HG03457 (cell line): ENCODE measurements around the gene TEDC1.

Source experiments
- ATAC-seq: cut with Tn5 transposase; IDR thresholded peaks from one replicate; pipeline ENCODE4 v1.9.1; 2021; ENCODE audit warnings: moderate number of reproducible peaks; ENCODE audit not compliant: unreplicated experiment

The TEDC1 gene

GRCh38 chr14:105495101-105495989 is 4.3 kb downstream of the TEDC1 start:
- no peak for ATAC-seq

DNA sequence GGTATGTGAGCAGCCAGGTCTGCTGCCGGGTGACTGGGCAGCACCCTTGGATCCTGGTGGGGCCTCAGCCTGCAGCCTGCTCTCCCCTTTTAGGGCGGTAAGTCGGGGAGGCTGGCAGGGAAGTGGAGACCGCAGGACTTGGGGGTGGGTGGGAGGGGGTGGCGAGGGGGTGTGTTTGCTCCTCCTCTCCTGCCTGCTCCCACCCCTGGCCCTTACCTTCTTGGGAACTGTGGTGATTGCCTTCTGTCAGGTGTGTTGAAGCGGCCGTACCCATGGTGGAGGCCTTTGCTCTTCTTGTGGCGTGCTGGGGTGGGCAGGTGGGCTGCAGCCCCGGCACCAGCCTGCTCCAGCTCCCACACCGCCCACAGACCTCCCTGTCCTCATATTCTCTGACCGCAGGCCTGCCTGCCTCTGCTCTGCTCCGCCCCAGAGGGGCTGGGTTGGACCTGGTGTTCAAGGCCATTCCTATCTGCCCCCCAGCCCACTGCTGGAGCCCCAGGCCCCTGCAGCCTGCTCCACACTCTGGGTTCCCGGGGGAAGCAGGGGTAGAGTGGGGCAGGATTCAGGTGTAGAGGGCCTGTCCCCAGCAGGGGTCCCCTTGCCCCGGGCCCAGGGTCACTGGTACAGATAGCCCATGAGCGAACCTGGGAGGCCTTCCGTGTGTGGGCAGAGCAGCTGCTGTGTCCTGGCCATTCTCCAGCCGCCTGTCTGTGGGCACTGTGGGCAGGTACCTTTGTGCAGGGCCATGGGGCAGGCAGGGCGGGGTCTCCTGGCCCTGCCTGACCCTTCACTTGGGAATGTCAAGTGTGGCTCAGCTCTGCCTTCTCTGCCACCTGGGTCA is 5.2 kb downstream of the TEDC1 start:
- ATAC-seq: no peak

- no peak for ATAC-seq
Measured at GRCh38 chr14:105496831-105497591, 6.0 kb downstream of the TEDC1 start.

DNA sequence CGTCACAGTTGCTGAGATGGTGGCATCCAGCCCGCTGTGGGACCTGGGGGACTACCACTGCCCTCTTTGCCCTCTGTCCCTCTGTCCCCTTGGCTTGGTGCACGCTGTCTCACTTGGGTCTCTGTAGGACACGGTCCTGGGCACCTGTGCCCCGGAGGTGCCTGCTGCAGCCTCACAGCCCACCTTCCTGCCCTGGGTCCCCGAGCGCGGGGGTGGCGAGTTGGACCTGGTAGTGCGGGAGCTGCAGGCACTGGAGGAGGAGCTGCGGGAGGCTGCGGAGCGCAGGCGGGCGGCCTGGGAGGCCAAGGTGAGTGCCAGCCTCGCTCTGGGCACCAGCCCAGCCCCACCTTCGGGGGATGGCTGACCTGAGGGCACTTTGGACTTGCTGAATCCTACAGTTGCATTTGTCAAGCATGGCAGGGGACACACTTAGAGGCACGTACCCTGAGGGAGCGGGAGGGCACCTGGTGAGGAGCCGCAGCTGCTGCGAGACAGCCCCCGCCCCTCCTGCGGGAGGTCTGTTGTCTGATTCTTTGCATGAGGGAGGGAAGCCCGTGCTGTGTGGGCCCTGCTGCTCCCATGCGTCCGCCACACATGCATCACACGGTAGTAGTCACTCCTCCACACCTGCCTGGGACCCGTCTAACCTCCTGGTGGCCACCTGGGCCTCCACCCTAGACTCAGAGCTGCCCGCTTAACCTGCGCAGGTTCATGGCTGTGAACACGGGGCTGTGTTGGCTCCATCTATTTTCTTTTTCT is 6.8 kb downstream of the TEDC1 start:
- no peak for ATAC-seq

- no peak for ATAC-seq
Measured at GRCh38 chr14:105498430-105499255, 7.6 kb downstream of the TEDC1 start.

- no peak for ATAC-seq
Measured at GRCh38 chr14:105499256-105500035, 8.4 kb downstream of the TEDC1 start.

DNA sequence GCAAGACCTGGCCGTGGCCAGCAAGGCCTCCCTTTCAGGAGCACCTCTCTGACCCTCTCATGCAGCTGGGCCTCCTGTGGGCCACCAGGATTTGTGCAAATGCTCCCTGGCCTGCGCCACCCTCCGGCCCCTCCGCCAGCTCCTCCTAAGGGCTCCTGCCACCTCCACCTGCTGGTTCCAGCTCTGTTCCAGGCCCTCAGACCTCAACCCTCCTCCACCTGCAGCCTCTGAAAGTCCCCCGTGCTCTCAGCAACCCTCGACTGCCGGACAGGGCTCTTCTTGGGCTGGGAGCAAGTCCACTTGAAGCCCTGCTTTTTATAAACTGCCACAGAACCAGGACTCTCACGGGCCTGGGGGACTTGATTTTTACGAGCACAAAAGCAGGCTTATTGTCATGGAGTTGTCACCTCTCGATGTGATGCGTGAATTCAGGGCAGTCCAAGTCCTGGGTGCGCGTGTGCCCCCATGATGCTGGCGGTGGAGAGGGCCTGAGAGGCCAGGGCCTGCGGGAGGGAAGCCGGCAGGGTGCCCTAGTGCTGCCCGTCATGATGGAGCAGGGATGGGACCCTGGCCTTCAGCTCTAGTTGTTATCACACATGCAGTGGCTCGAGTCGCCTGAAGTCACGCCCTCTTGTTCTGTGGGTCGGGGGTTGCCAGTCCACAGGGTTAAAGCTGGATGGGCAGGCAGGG is 9.1 kb downstream of the TEDC1 start:
- ATAC-seq: no peak

GRCh38 chr14:105500726-105501101 is 9.7 kb downstream of the TEDC1 start:
- no peak for ATAC-seq

- ATAC-seq: no peak
Measured at GRCh38 chr14:105501504-105502291, 10.7 kb downstream of the TEDC1 start.

- ATAC-seq: no peak
Measured at GRCh38 chr14:105502446-105503295, 11.6 kb downstream of the TEDC1 start.

DNA sequence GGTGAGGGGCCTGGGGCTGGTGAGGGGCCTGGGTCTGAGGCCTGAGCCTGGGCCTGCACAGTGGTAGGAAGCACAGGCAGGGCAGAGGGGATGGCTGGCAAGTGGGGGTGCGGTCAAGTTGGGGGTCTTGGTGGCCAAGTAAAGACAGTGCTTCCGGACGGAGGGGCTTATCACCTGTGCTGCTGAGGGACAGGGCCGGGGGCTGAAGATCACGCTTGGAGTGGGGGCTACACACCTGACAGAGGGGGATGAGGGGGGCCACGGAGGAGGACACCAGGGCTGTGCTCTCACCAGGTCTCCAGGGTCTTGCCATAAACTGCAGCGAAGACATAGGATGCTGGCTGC is 12.2 kb downstream of the TEDC1 start:
- no peak for ATAC-seq

GRCh38 chr14:105503935-105504692 is 13.1 kb downstream of the TEDC1 start:
- ATAC-seq: no peak

DNA sequence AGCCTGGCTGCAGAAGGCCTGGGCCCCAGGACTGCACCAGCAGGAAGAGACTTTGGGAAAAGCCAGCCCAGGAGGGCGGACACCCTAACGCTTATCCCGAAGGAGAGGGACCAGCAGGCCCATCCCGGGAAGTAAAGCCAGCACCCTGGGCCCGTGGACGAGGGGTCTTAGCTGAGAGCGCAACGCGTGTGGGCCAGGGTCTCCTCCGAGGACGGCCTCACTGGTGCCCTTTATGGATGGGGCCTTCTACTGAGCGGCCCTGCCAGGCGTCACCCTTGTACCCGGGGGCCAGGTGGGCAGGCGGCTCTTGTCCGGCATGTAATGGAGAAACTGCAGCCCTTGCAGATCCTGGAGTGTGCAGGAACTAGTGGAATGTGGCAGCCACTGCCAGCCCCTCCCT is 14.1 kb downstream of the TEDC1 start:
- ATAC-seq: no peak

GRCh38 chr14:105507247-105507646 is 16.2 kb downstream of the TEDC1 start:
- no peak for ATAC-seq

DNA sequence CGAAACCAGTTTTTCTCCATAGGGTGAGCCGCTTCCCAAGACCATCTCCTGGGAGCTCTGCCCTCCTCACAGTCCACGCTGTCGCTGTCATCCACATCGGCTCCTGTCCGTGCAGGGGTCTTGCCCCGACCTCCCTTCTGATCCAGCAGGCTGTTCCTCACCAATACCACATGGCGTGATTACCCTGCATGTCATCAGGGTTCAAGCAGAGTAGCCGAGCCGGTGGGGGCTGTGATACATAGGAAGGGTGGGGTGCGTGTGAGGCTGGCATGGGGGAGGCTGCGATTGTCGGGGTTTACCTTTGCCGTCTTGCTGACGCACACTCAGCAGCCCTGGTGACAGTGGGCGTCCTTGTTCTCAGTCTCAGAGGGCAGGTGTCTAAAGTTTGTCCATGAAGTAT is 17.0 kb downstream of the TEDC1 start:
- no peak for ATAC-seq

GRCh38 chr14:105508601-105509000 is 17.6 kb downstream of the TEDC1 start:
- ATAC-seq: no peak
